Activated CD8-positive, alpha-beta T cell treated with anti-CD3 and anti-CD28 coated beads, Interleukin-2, amount 10 ng/mL, durations not matched to agents 7 days and 5 days (primary cell): ENCODE results near the gene KSR1. TPM values are rescaled to one million over a fixed set of nuclear protein-coding genes. Genes with fewer than 3 reads are reported as not detected.

Source experiments
- ATAC-seq: fragments of 150-1000 bp; cut with Tn5 transposase; one replicate; pipeline ENCODE4 v1.10.0; 2021; ENCODE audit warnings: moderate library complexity
- CTCF ChIA-PET: fragments of 350-600 bp; sonication (Branson Sonifier 250); formaldehyde crosslinking; loops from one replicate; lab custom pipeline; 2021; ENCODE audit warnings: antibody characterized with exemption; lab: Charles Lee
- POLR2A ChIA-PET: fragments of 350-600 bp; sonication (Branson Sonifier 250); formaldehyde crosslinking; loops from one replicate; lab custom pipeline; 2021; ENCODE audit warnings: antibody characterized with exemption; lab: Charles Lee
- DNase-seq: peaks from one replicate; pipeline ENCODE4 v3.0.0-alpha.2; 2020
- H3K27ac Mint-ChIP-seq: one replicate; pipeline ENCODE4 v1.8.0; 2021; ENCODE audit warnings: mild to moderate bottlenecking, mixed read lengths
- H3K27me3 Mint-ChIP-seq: one replicate; pipeline ENCODE4 v1.8.0; 2021; ENCODE audit warnings: low read depth, mixed read lengths
- H3K36me3 Mint-ChIP-seq: one replicate; pipeline ENCODE4 v1.8.0; 2021; ENCODE audit warnings: low read depth, mixed read lengths
- H3K4me1 Mint-ChIP-seq: one replicate; pipeline ENCODE4 v1.8.0; 2021; ENCODE audit warnings: low read depth, mixed read lengths
- H3K4me3 Mint-ChIP-seq: one replicate; pipeline ENCODE4 v1.8.0; 2021; ENCODE audit warnings: mild to moderate bottlenecking, mixed read lengths
- H3K9me3 Mint-ChIP-seq: one replicate; pipeline ENCODE4 v1.8.0; 2022; ENCODE audit warnings: mixed read lengths; ENCODE audit not compliant: insufficient read depth
- total RNA-seq, 2 experiments: library from RNA; stranded (reverse); gene quantifications; one replicate each; pipeline ENCODE4 v1.2.3, GENCODE V29; 2021

The KSR1 gene
- total RNA-seq, 2 experiments from 2014 or later, result 45.3 to 45.8 TPM

- DNase-seq (no peak), ATAC-seq (no peak)
- Mint-ChIP-seq H3K36me3 (peaks cover 13% of the 10 kb centered on the region), H3K4me1 (no peaks in the 10 kb centered on the region), H3K27ac (no peak overlapping the region), H3K9me3 (no peaks in the 10 kb centered on the region), H3K4me3 (no peak overlapping the region), H3K27me3 (no peaks in the 10 kb centered on the region)
- ChIA-PET POLR2A (no interaction called here), CTCF (interaction anchor here (1.1 to 2.7 kb wide), 4 partner anchors 12 to 234 kb away, joined by 3 to 14 read pairs (median 4); no protein-coding TSS in a partner anchor)
Observed at GRCh38 chr17:27588354-27588753, 132.1 kb downstream of the KSR1 start.

GRCh38 chr17:27590864-27591263 is 134.6 kb downstream of the KSR1 start:
- CTCF ChIA-PET, result interaction anchor here (1.0 to 2.7 kb wide), 3 partner anchors 12 to 355 kb away, joined by 3 to 13 read pairs (median 5); no protein-coding TSS in a partner anchor
- ATAC-seq (no peak), DNase-seq (no peak)
- peaks cover 15% of the 10 kb centered on the region for H3K36me3 Mint-ChIP-seq
- no peaks in the 10 kb centered on the region for H3K9me3 Mint-ChIP-seq
- H3K27me3 Mint-ChIP-seq, result no peaks in the 10 kb centered on the region
- no peak overlapping the region for H3K4me3 Mint-ChIP-seq
- H3K27ac Mint-ChIP-seq, result no peak overlapping the region
- POLR2A ChIA-PET, result no interaction called here
- H3K4me1 Mint-ChIP-seq, result peaks cover 14% of the 10 kb centered on the region

DNA sequence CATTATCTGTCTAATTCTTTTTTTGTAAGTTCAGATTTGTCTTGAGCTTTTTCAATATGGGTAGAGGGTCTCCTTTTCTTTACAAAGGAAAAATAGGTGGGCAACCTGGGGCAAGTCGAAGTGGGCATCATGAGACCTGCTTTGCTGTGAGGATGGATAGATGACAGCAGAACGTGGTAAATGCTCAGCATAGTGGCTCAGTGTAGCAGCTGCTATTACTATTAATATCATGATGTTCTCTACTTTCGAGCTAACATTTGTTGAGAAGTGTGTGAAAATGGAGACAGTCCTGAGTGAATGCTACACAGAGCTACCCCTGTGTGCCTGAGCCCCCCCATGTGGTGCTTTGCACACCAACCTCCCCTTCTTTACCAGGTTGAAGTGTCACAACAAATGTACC is 135.7 kb downstream of the KSR1 start:
- H3K9me3 Mint-ChIP-seq, result no peaks in the 10 kb centered on the region
- CTCF ChIA-PET, result interaction anchor here (0.6 to 2.7 kb wide), 6 partner anchors 10 to 356 kb away, joined by 3 to 13 read pairs (median 4); no protein-coding TSS in a partner anchor
- no peaks in the 10 kb centered on the region for H3K27me3 Mint-ChIP-seq
- H3K27ac Mint-ChIP-seq, result no peak overlapping the region
- peaks cover 14% of the 10 kb centered on the region for H3K4me1 Mint-ChIP-seq
- no peak for DNase-seq
- no peak for ATAC-seq
- no peak overlapping the region for H3K4me3 Mint-ChIP-seq
- POLR2A ChIA-PET, result no interaction called here
- peaks cover 19% of the 10 kb centered on the region for H3K36me3 Mint-ChIP-seq

- H3K9me3 Mint-ChIP-seq, result no peaks in the 10 kb centered on the region
- no peak for DNase-seq
- peaks cover 23% of the 10 kb centered on the region for H3K36me3 Mint-ChIP-seq
- no peak overlapping the region for H3K27ac Mint-ChIP-seq
- ChIA-PET POLR2A (no interaction called here), CTCF (interaction anchor here (0.8 to 2.7 kb wide), 5 partner anchors 9 to 212 kb away, joined by 3 to 13 read pairs (median 3); no protein-coding TSS in a partner anchor)
- no peaks in the 10 kb centered on the region for H3K27me3 Mint-ChIP-seq
- H3K4me3 Mint-ChIP-seq, result no peak overlapping the region
- H3K4me1 Mint-ChIP-seq, result peaks cover 14% of the 10 kb centered on the region
- no peak for ATAC-seq
Observed at GRCh38 chr17:27593232-27593856, 137.1 kb downstream of the KSR1 start.

- ATAC-seq, result no peak
- DNase-seq, result no peak
- no peaks in the 10 kb centered on the region for H3K9me3 Mint-ChIP-seq
- H3K27me3 Mint-ChIP-seq, result no peaks in the 10 kb centered on the region
- CTCF ChIA-PET, result interaction anchor here (0.8 to 2.7 kb wide), 4 partner anchors 10 to 239 kb away, joined by 3 to 9 read pairs (median 3); no protein-coding TSS in a partner anchor
- peaks cover 23% of the 10 kb centered on the region for H3K36me3 Mint-ChIP-seq
- no peak overlapping the region for H3K27ac Mint-ChIP-seq
- peaks cover 14% of the 10 kb centered on the region for H3K4me1 Mint-ChIP-seq
- H3K4me3 Mint-ChIP-seq, result no peak overlapping the region
- POLR2A ChIA-PET, result no interaction called here
Observed at GRCh38 chr17:27593857-27594255, 137.6 kb downstream of the KSR1 start.

DNA sequence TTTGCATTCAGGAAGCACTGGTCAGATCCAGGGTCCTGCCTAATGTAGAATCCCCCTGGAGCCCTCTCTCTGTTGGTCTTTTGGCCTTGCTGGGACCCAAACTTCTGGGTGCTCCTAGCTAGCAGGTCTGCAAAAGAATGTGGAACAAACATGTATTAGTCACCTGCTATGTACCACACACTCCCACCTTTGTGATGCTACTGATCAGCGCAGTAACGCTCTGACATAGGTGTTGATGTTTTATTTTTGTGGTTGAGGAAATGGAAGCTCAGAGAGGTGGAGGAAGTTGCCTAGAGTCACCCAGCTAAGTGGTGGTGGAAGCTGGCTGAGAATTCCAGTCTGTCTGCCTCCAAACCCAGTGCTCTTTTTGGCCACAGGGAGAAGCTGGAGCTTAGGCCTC is 139.0 kb downstream of the KSR1 start:
- Mint-ChIP-seq H3K4me3 (no peak overlapping the region), H3K4me1 (peaks cover 14% of the 10 kb centered on the region), H3K27ac (peak overlapping the region; percentile 6), H3K36me3 (peaks cover 20% of the 10 kb centered on the region), H3K9me3 (no peaks in the 10 kb centered on the region), H3K27me3 (no peaks in the 10 kb centered on the region)
- ChIA-PET CTCF (interaction anchor here (0.7 to 2.7 kb wide), 6 partner anchors 15 to 241 kb away, joined by 3 to 9 read pairs (median 6); partner anchors contain the start of gene KSR1), POLR2A (interaction anchor here (1.6 kb wide), 1 partner anchor 301 kb away, joined by 4 read pairs; the partner anchor contains the start of gene WSB1)
- ATAC-seq (no peak), DNase-seq (no peak)

GRCh38 chr17:27596096-27596495 is 139.8 kb downstream of the KSR1 start:
- DNase-seq (no peak), ATAC-seq (no peak)
- CTCF ChIA-PET, result interaction anchor here (1.5 to 2.7 kb wide), 4 partner anchors 27 to 242 kb away, joined by 5 to 9 read pairs (median 8); partner anchors contain the start of gene KSR1
- POLR2A ChIA-PET, result interaction anchor here (0.6 to 1.6 kb wide), 2 partner anchors 139 to 302 kb away, joined by 4 to 5 read pairs; partner anchors contain the start of gene WSB1
- peaks cover 26% of the 10 kb centered on the region for H3K36me3 Mint-ChIP-seq
- no peaks in the 10 kb centered on the region for H3K27me3 Mint-ChIP-seq
- H3K4me1 Mint-ChIP-seq, result peaks cover 15% of the 10 kb centered on the region
- H3K9me3 Mint-ChIP-seq, result no peaks in the 10 kb centered on the region
- peak overlapping the region; percentile 37 for H3K27ac Mint-ChIP-seq
- H3K4me3 Mint-ChIP-seq, result no peak overlapping the region

DNA sequence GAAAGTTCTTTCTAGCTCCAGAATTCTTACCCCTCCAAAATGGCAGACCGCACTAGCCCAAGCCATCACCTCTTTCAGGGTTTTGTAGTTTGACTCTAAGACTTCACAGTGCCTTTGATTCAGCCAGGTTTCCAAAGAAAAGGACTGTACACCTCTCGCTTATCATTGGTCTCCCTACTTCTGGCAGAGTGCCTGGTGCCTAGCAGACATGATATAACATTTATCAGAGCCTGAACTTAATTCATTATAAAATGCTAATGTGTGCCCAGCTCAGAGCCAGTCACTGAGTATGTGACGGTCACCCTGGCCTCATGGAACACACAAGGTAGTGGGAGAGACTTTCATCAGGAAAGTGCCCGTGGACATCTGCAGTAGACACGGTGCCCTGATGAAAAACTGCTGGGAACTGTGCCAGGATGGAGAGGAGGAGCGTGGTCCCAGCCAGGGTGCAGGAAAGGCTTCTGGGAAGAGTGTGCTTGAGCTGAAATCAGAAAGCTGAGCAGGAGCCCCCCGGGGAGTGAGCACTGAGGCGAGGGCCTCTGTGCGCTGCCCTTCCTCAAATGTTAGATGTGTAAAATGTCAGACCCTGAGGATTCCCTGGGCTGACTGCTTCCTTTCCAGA is 140.4 kb downstream of the KSR1 start:
- ChIA-PET POLR2A (interaction anchor here (1.1 to 1.6 kb wide), 2 partner anchors 242 to 303 kb away, joined by 4 read pairs; partner anchors contain the start of gene WSB1), CTCF (interaction anchor here (0.7 to 6.9 kb wide), 8 partner anchors 15 to 360 kb away, joined by 3 to 73 read pairs (median 7); partner anchors contain the start of gene KSR1)
- peaks cover 20% of the 10 kb centered on the region for H3K4me1 Mint-ChIP-seq
- DNase-seq (no peak), ATAC-seq (no peak)
- H3K4me3 Mint-ChIP-seq, result no peak overlapping the region
- H3K36me3 Mint-ChIP-seq, result peaks cover 32% of the 10 kb centered on the region
- no peaks in the 10 kb centered on the region for H3K27me3 Mint-ChIP-seq
- H3K9me3 Mint-ChIP-seq, result no peaks in the 10 kb centered on the region
- H3K27ac Mint-ChIP-seq, result peak overlapping the region; percentile 18

DNA sequence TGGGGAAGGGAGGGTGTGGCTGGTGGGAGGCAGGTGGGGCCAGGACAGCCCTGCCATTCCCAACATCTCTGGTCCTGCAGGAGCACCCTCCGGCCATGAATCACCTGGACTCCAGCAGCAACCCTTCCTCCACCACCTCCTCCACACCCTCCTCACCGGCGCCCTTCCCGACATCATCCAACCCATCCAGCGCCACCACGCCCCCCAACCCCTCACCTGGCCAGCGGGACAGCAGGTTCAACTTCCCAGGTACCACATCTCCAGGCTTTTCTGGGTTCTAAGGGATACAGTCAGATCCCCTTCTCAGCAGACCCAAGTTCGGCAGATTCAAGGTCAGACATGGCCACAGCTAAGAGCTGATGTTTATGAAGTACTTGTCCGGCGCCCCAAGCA is 140.9 kb downstream of the KSR1 start:
- Mint-ChIP-seq H3K27me3 (no peaks in the 10 kb centered on the region), H3K4me3 (no peak overlapping the region), H3K9me3 (no peaks in the 10 kb centered on the region), H3K36me3 (peaks cover 30% of the 10 kb centered on the region), H3K27ac (peak overlapping the region; percentile 15), H3K4me1 (peaks cover 23% of the 10 kb centered on the region)
- ChIA-PET POLR2A (interaction anchor here (1.1 kb wide), 1 partner anchor 243 kb away, joined by 4 read pairs; no protein-coding TSS in a partner anchor), CTCF (interaction anchor here (0.7 to 6.9 kb wide), 7 partner anchors 16 to 361 kb away, joined by 3 to 73 read pairs (median 6); no protein-coding TSS in a partner anchor)
- DNase-seq, result no peak
- ATAC-seq, result no peak

GRCh38 chr17:27597783-27598320 is 141.6 kb downstream of the KSR1 start:
- CTCF ChIA-PET, result interaction anchor here (0.6 to 6.9 kb wide), 8 partner anchors 16 to 361 kb away, joined by 3 to 73 read pairs (median 5); no protein-coding TSS in a partner anchor
- ATAC-seq (no peak), DNase-seq (no peak)
- H3K27ac Mint-ChIP-seq, result no peak overlapping the region
- peaks cover 24% of the 10 kb centered on the region for H3K36me3 Mint-ChIP-seq
- H3K4me1 Mint-ChIP-seq, result peaks cover 27% of the 10 kb centered on the region
- POLR2A ChIA-PET, result interaction anchor here (1.1 kb wide), 1 partner anchor 243 kb away, joined by 4 read pairs; no protein-coding TSS in a partner anchor
- no peak overlapping the region for H3K4me3 Mint-ChIP-seq
- no peaks in the 10 kb centered on the region for H3K9me3 Mint-ChIP-seq
- H3K27me3 Mint-ChIP-seq, result no peaks in the 10 kb centered on the region

- H3K27me3 Mint-ChIP-seq, result no peaks in the 10 kb centered on the region
- H3K36me3 Mint-ChIP-seq, result peaks cover 24% of the 10 kb centered on the region
- ATAC-seq, result no peak
- no peak overlapping the region for H3K4me3 Mint-ChIP-seq
- CTCF ChIA-PET, result interaction anchor here (0.6 to 16.7 kb wide), 27 partner anchors 10 to 362 kb away, joined by 3 to 281 read pairs (median 16); partner anchors contain the start of gene KSR1
- no peaks in the 10 kb centered on the region for H3K9me3 Mint-ChIP-seq
- H3K27ac Mint-ChIP-seq, result peak overlapping the region; percentile 39
- H3K4me1 Mint-ChIP-seq, result peaks cover 31% of the 10 kb centered on the region
- DNase-seq, result no peak
- POLR2A ChIA-PET, result no interaction called here
Observed at GRCh38 chr17:27598337-27599050, 142.2 kb downstream of the KSR1 start.
